Measurements from ENCODE around the gene DOK7.

DOK7 gene

DNA sequence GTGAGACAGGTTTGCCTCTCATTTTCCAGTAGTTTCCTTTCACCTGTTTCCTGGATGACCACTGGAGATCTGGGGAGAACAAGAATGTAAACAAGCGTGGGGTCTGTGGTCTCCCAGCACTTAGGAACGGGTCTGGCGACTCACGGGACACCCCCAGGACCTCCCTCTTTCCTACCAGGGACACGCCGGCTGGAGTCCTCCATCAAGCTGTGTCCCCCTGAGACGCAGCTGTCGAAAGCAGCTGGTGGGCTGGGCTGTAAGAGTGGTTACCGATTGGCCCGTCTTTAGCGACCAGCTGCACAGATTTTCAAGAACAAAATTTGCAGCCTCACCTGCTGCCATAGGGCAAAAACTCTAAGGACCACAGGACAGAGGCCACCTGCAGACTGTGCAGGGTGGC lies 57.2 kb downstream of the DOK7 start:
- TF ChIP-seq ZFX (IDR thresholded peaks at IDR 0.05; ENCODE audit: borderline replicate concordance) (no peak), CTCF (IDR thresholded peaks at IDR 0.05) (no peak)
- no peak overlapping the region for H3K27ac ChIP-seq

DNA sequence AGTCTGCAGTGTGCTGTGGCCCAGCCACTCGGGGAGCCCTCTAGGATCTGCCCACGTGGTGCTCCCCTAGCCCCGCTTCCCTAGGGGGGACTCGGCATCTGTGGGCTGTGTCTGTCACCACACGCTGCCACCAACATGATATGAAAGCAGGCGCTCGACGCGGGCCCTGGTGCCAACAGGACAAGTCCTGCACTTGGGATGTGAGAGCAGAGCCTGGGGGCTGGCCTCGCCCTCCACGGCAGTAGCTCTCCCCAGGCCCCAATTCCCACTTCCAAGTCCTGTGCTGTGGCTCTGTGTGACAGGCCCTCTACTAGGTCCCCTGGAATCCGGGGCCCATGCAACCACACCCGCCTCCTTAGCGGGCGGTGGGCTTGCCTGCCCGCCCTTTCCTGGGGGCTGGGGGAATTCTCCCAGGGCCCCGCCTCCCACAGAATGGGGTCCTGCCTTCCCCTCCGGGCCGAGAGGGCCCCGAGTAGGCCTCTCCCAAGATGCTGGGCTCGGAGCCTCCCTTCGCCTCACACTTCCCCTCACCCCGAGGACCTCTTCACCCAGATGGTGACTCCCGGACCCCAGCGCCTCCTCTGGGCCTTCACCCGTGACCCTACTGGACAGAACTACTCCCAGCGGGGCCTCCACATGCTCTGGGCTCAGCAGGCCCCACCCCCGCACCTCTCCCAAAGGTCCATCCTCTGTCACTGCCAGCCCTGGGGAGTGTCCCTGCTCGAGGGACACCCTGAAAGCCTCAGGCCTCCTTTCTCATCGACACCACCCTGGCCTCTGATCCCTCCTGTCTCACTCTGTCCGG lies 57.9 kb downstream of the DOK7 start:
- TF ChIP-seq CTCF (IDR thresholded peaks at IDR 0.05) (no peak), ZFX (IDR thresholded peaks at IDR 0.05; ENCODE audit: borderline replicate concordance) (no peak)
- H3K27ac ChIP-seq, result no peak overlapping the region

GRCh38 chr4:3521621-3522325 lies 58.7 kb downstream of the DOK7 start:
- H3K27ac ChIP-seq, result no peak overlapping the region
- no peak for TF ChIP-seq CTCF (IDR thresholded peaks at IDR 0.05)
- no peak for TF ChIP-seq ZFX (IDR thresholded peaks at IDR 0.05; ENCODE audit: borderline replicate concordance)

GRCh38 chr4:3522326-3522640 lies 59.2 kb downstream of the DOK7 start:
- no peak overlapping the region for H3K27ac ChIP-seq
- TF ChIP-seq CTCF (IDR thresholded peaks at IDR 0.05), result no peak

DNA sequence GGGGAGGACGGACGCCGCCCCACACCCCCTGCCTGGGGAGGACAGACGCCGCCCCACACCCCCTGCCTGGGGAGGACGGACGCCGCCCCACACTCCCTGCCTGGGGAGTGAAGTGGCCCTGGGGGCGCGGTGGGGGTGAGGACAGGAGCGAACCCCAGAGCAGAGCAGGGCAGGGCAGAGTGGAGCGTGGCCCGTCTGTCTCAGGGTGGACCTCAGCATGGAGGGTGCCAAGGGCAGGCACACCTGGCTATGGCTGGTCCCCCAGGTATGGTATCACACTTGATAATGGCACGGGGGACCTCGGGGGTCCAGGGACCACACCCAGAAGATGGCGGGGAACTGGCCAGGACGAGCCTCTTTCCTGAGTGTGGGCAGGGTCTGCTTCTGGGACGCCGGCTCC lies 59.5 kb downstream of the DOK7 start:
- TF ChIP-seq CTCF (IDR thresholded peaks at IDR 0.05) (no peak), ZFX (IDR thresholded peaks at IDR 0.05; ENCODE audit: borderline replicate concordance) (no peak)
- no peak overlapping the region for H3K27ac ChIP-seq

GRCh38 chr4:3523146-3523627 lies 60.1 kb downstream of the DOK7 start:
- H3K27ac ChIP-seq, result no peak overlapping the region
- TF ChIP-seq CTCF (IDR thresholded peaks at IDR 0.05) (no peak), ZFX (IDR thresholded peaks at IDR 0.05; ENCODE audit: borderline replicate concordance) (no peak)

- TF ChIP-seq ZFX (IDR thresholded peaks at IDR 0.05; ENCODE audit: borderline replicate concordance) (no peak), CTCF (IDR thresholded peaks at IDR 0.05) (no peak)
- no peak overlapping the region for H3K27ac ChIP-seq
Measured at GRCh38 chr4:3523628-3524221, 60.6 kb downstream of the DOK7 start.

Data from 22Rv1 (cell line).